HepG2 (cell line): ENCODE measurements around the gene INO80B. TPM values are rescaled to one million over a fixed set of nuclear protein-coding genes. Genes with fewer than 3 reads are reported as not detected.

Source experiments
- GLI4 ChIP-seq: sonication (generic); formaldehyde crosslinking; IDR thresholded peaks from 2 replicates; pipeline ENCODE4 v1.5.1; 2020; ENCODE audit warnings: missing genetic modification reagents, mild to moderate bottlenecking, moderate library complexity, borderline replicate concordance
- HMG20B ChIP-seq: conservative IDR thresholded peaks from 2 replicates; pipeline ENCODE4 v1.6.1; 2016; ENCODE audit warnings: missing genetic modification reagents, missing compliant biosample characterization
- PHF8 ChIP-seq: sonication (generic); formaldehyde crosslinking; IDR thresholded peaks from 2 replicates; pipeline ENCODE4 v1.5.0; 2020; ENCODE audit warnings: missing genetic modification reagents
- RBM39 ChIP-seq: fragments of 200-400 bp; formaldehyde crosslinking; IDR thresholded peaks from one replicate; pipeline ENCODE4 v1.6.1; 2018; ENCODE audit warnings: antibody characterized with exemption, mild to moderate bottlenecking, low read depth, low read length; ENCODE audit not compliant: poor library complexity, severe bottlenecking
- TBP ChIP-seq: sonication (generic); formaldehyde crosslinking; IDR thresholded peaks from 2 replicates; pipeline ENCODE4 v1.5.0; 2020; ENCODE audit warnings: missing genetic modification reagents
- YY1 ChIP-seq: IDR thresholded peaks from 2 replicates; pipeline ENCODE4 v1.6.1; 2011; ENCODE audit warnings: low read length, low read depth, moderate library complexity, mild to moderate bottlenecking; ENCODE audit not compliant: insufficient read depth, insufficient replicate concordance
- ZBTB8A ChIP-seq: sonication (generic); formaldehyde crosslinking; IDR thresholded peaks from 2 replicates; pipeline ENCODE4 v1.4.0; 2020; ENCODE audit warnings: mild to moderate bottlenecking, low read depth, missing genetic modification reagents, borderline replicate concordance
- ZMYM3 ChIP-seq: sonication (generic); formaldehyde crosslinking; IDR thresholded peaks from 2 replicates; pipeline ENCODE4 v1.5.1; 2020; ENCODE audit warnings: mild to moderate bottlenecking, missing genetic modification reagents
- ZNF33B ChIP-seq: sonication (generic); formaldehyde crosslinking; IDR thresholded peaks from 2 replicates; pipeline ENCODE4 v1.5.1; 2020; ENCODE audit warnings: mild to moderate bottlenecking, missing genetic modification reagents
- ZNF441 ChIP-seq: sonication (generic); formaldehyde crosslinking; IDR thresholded peaks from 2 replicates; pipeline ENCODE4 v1.7.0; 2021; ENCODE audit warnings: missing genetic modification reagents, borderline replicate concordance
- ZNF460 ChIP-seq: sonication (generic); formaldehyde crosslinking; IDR thresholded peaks from 2 replicates; pipeline ENCODE4 v1.5.1; 2020; ENCODE audit warnings: missing genetic modification reagents, mild to moderate bottlenecking, borderline replicate concordance
- ZNF615 ChIP-seq: sonication (generic); formaldehyde crosslinking; IDR thresholded peaks from 2 replicates; pipeline ENCODE4 v1.5.0; 2020; ENCODE audit warnings: mild to moderate bottlenecking, missing genetic modification reagents, borderline replicate concordance
- ZNF777 ChIP-seq: sonication (generic); formaldehyde crosslinking; IDR thresholded peaks from 2 replicates; pipeline ENCODE4 v1.4.0; 2020; ENCODE audit warnings: missing genetic modification reagents
- ZNF891 ChIP-seq: sonication (generic); formaldehyde crosslinking; IDR thresholded peaks from 2 replicates; pipeline ENCODE4 v1.5.0; 2020; ENCODE audit warnings: mild to moderate bottlenecking, missing genetic modification reagents
- polyA plus RNA-seq, 8 experiments: library from polyadenylated mRNA; depleted of rRNA in 3 of 8; stranded (reverse) in 7 of 8; unstranded in 1 of 8; fragments of >200 nt; fragmentation: Illumina TruSeq in 4 of 8; extraction: Trizol in 4 of 8; gene quantifications; 2 replicates each; pipeline versions ENCODE4 v1.2.1 to v1.2.3, GENCODE V29; 2011 to 2016; ENCODE audit warnings: low read depth in 4 of 8, missing spikeins in 1 of 8, mixed read lengths in 1 of 8; ENCODE audit not compliant: insufficient read depth in 1 of 8
- total RNA-seq, 5 experiments: library from RNA; depleted of rRNA; stranded (reverse); fragments of >200 nt; fragmentation: Illumina TruSeq; extraction: Trizol; gene quantifications; 2 replicates each; pipeline ENCODE4 v1.2.3, GENCODE V29; 2016; ENCODE audit warnings: low read depth in 1 of 5
- TF ChIP-seq, protein P1 (sequence below): sonication (generic); formaldehyde crosslinking; IDR thresholded peaks from 2 replicates; pipeline ENCODE4 v1.4.0; 2020; ENCODE audit warnings: mild to moderate bottlenecking, missing genetic modification reagents
- TF ChIP-seq, protein P2 (sequence below): sonication (generic); formaldehyde crosslinking; IDR thresholded peaks from 2 replicates; pipeline ENCODE4 v1.8.0; 2023; ENCODE audit warnings: mild to moderate bottlenecking, missing genetic modification reagents
- TF ChIP-seq, protein P3 (sequence below): sonication (generic); formaldehyde crosslinking; IDR thresholded peaks from 2 replicates; pipeline ENCODE4 v1.4.0; 2020; ENCODE audit warnings: missing genetic modification reagents
- TF ChIP-seq, protein P4 (sequence below): IDR thresholded peaks from 2 replicates; pipeline ENCODE4 v1.6.1; 2016; ENCODE audit warnings: control low read depth

Gene INO80B
- total and polyA plus RNA-seq, 2 of the 13 experiments (the other 11 are each of a cell fraction or from before 2014, with no cell fraction given), result 6.2 to 14.5 TPM

DNA sequence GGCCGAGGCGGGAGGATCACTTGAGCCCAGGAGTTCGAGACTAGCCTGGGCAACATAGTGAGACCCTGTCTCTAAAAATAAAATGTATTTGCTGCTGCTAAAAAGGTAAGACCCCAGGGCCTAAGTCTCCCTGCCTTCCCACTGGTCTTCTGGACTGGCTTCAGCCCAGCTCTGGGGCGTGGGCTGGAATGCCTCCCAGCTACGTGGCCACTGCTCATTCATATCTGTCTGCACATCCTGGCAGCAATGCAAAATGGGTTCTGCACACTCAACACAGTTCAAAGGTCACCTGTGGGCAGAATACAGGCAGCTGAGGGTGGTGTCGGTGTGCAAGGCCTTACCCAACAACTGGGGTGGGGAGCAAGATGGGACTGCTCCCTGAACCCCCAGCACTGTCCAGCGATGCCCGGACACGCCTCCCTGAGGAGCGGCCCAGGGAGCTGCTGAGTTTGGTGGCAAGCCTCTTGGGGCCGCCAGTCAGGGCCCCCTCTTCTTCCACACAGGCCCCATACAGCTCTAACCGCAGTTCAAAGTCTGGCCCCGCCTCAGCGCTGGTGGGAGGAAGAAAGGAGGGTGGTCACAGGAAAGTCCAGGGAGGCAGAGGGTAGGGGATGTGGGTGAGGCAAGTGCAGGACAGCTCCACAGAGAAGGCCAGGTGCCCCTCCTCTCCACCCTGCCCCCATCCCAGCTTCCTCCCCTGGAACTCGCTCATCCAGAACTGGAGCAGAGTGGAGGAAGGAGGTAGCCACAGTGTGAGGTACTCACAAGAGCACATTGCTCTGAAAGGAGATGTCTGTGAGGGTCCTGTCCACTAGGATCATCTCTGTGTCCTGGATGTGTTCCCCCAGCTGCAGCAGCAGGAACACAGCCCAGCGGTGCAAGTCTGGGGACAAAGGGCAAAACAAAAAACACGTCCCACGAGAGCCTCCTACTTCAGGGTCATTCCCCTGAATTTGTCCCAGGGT, 25.1 kb upstream of the INO80B start (continued):
- TF ChIP-seq, protein P1, sequence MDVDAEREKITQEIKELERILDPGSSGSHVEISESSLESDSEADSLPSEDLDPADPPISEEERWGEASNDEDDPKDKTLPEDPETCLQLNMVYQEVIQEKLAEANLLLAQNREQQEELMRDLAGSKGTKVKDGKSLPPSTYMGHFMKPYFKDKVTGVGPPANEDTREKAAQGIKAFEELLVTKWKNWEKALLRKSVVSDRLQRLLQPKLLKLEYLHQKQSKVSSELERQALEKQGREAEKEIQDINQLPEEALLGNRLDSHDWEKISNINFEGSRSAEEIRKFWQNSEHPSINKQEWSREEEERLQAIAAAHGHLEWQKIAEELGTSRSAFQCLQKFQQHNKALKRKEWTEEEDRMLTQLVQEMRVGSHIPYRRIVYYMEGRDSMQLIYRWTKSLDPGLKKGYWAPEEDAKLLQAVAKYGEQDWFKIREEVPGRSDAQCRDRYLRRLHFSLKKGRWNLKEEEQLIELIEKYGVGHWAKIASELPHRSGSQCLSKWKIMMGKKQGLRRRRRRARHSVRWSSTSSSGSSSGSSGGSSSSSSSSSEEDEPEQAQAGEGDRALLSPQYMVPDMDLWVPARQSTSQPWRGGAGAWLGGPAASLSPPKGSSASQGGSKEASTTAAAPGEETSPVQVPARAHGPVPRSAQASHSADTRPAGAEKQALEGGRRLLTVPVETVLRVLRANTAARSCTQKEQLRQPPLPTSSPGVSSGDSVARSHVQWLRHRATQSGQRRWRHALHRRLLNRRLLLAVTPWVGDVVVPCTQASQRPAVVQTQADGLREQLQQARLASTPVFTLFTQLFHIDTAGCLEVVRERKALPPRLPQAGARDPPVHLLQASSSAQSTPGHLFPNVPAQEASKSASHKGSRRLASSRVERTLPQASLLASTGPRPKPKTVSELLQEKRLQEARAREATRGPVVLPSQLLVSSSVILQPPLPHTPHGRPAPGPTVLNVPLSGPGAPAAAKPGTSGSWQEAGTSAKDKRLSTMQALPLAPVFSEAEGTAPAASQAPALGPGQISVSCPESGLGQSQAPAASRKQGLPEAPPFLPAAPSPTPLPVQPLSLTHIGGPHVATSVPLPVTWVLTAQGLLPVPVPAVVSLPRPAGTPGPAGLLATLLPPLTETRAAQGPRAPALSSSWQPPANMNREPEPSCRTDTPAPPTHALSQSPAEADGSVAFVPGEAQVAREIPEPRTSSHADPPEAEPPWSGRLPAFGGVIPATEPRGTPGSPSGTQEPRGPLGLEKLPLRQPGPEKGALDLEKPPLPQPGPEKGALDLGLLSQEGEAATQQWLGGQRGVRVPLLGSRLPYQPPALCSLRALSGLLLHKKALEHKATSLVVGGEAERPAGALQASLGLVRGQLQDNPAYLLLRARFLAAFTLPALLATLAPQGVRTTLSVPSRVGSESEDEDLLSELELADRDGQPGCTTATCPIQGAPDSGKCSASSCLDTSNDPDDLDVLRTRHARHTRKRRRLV (CRISPR knock-in tag), result peak; percentile 58; the same call in 1 of the 2 replicates
- TF ChIP-seq ZNF441 (CRISPR knock-in tag), result no peak
- TF ChIP-seq, protein P2, sequence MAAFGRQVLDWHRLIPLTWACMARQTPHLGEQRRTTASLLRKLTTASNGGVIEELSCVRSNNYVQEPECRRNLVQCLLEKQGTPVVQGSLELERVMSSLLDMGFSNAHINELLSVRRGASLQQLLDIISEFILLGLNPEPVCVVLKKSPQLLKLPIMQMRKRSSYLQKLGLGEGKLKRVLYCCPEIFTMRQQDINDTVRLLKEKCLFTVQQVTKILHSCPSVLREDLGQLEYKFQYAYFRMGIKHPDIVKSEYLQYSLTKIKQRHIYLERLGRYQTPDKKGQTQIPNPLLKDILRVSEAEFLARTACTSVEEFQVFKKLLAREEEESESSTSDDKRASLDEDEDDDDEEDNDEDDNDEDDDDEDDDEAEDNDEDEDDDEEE (CRISPR knock-in tag), result peak; percentile 78; the same call in 1 of the 2 replicates
- peak; percentile 54 for TF ChIP-seq YY1
- no peak; the same call in 1 of the 2 replicates for TF ChIP-seq ZNF891 (CRISPR knock-in tag)
- TF ChIP-seq ZNF460 (CRISPR knock-in tag), result no peak; the same call in 1 of the 2 replicates
- 0 out of 2 replicates have a peak, but pooled peaks have one; percentile 27 for TF ChIP-seq GLI4 (CRISPR knock-in tag)
- no peak; the same call in none of the 2 replicates for TF ChIP-seq HMG20B
- TF ChIP-seq TBP (CRISPR knock-in tag), result no peak
- TF ChIP-seq ZBTB8A (CRISPR knock-in tag), result no peak
- TF ChIP-seq ZNF615 (CRISPR knock-in tag), result no peak
- no peak for TF ChIP-seq ZNF777 (CRISPR knock-in tag)
- TF ChIP-seq ZNF33B (CRISPR knock-in tag), result peak; percentile 55; the same call in 1 of the 2 replicates
- TF ChIP-seq, protein P3, sequence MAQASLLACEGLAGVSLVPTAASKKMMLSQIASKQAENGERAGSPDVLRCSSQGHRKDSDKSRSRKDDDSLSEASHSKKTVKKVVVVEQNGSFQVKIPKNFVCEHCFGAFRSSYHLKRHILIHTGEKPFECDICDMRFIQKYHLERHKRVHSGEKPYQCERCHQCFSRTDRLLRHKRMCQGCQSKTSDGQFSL (CRISPR knock-in tag), result no peak
- peak; percentile 54; the same call in 1 of the 2 replicates for TF ChIP-seq PHF8 (CRISPR knock-in tag)
- peak; percentile 34; the same call in 1 of the 2 replicates for TF ChIP-seq ZMYM3 (CRISPR knock-in tag)
- TF ChIP-seq, protein P4, sequence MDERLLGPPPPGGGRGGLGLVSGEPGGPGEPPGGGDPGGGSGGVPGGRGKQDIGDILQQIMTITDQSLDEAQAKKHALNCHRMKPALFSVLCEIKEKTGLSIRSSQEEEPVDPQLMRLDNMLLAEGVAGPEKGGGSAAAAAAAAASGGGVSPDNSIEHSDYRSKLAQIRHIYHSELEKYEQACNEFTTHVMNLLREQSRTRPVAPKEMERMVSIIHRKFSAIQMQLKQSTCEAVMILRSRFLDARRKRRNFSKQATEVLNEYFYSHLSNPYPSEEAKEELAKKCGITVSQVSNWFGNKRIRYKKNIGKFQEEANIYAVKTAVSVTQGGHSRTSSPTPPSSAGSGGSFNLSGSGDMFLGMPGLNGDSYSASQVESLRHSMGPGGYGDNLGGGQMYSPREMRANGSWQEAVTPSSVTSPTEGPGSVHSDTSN (CRISPR knock-in tag), result 0 out of 2 replicates have a peak, but pooled peaks have one; percentile 34
- peak; percentile 53 for TF ChIP-seq RBM39
